Left lobe of liver (tissue), 2 donors: ENCODE data around the gene FAM114A1. TPM values are rescaled to one million over a fixed set of nuclear protein-coding genes. Genes with fewer than 3 reads are reported as not detected.

Source experiments
- ATAC-seq: fragments of 200-7000 bp; cut with Tn5 transposase; one replicate; pipeline ENCODE4 v1.9.1; 2020; ENCODE audit warnings: mild to moderate bottlenecking, moderate library complexity
- DNase-seq: peaks from one replicate; pipeline ENCODE4 v3.0.0-alpha.2; 2020; ENCODE audit warnings: low spot score
- total RNA-seq: library from RNA; stranded (reverse); gene quantifications from one replicate; pipeline ENCODE4 v1.2.1, GENCODE V29; 2021
- donor health status: DM: no; HTN: no; CAD: no; lungs with moderate emphysema.
- donor health status: DM: no; HTN: yes; CAD: no.

The FAM114A1 gene
- 52.6 TPM for total RNA-seq

DNA sequence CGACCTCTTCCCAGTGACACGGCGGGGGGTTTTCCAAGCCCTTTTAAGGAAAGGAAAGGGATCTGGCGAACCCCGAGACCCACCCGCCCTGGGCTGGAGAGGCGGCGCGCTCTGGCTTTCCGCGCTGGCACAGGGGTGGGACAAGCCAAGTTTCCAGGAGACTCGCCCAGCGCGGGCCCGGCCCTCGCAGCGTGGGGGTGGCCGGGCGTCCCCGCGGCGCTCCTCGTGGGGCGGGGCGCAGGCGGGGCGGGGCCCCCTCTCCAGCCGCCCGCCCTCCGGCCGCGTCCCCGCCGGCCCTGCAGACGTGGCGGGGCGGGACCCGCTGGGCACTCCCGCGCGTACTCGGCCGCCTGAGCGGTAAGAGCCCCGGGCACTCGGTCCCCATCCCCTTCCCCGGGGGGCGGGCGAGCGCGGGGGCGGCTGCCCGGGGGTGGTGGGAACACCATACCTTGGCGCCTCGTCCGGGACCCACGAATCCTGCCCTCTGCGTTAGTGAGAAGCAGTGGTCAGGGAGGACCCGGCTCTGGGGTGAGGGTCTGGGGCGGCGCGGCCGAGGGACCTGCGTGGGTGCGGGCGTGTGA lies at the start of gene FAM114A1:
TSS of gene FAM114A1 (plus strand) at position 329 of the 581 bp plus-strand sequence. CDS start 10,273 bp downstream, outside the sequence.
- DNase-seq (peak; percentile 91), ATAC-seq (peak; percentile 89)

DNA sequence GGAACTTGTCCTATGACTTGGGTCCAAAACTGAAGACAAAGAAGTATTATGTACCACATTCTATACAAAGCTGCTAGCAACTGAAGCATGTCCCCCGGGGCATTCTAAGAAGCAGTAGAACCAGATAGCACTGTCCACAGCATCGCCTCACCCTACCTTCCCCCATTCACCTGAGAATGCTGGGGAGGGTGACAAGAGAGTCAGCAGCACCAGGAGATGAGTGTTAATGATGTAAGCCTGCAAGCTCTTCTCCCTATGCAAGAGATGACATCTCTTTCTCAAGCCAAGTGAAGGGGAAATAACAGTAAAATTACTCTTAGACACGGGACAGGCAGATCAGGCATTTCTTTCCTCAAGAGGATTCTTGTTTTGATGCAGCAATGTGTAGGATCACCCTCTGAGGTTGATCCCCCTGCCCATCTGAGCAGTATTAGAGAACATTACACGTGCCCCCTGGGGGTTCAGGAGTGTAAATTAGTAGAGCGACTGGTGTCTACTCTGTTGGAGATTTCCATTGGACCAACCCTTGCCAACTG lies 49.1 kb upstream of the FAM114A1 start:
- no peak for DNase-seq
- no peak for ATAC-seq

DNA sequence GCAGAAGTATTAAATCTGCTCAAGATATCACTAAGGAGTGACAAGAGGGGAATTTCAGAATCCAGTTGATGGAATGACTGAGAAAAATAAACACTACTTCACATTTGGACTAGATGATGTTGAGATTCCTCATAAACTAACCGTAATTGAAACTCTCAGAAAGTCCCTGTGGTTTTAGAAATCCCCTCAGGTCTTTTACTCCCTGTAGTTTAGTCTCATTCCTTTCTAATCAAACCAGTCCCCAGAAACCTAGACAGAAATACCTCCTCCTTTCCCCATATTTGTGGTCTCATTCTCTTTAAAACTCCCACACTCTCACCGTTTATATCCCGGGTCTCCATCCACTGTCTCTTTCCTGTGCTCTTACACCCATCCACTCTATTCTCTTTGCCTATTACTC lies 48.0 kb upstream of the FAM114A1 start:
- DNase-seq (no peak), ATAC-seq (no peak)

DNA sequence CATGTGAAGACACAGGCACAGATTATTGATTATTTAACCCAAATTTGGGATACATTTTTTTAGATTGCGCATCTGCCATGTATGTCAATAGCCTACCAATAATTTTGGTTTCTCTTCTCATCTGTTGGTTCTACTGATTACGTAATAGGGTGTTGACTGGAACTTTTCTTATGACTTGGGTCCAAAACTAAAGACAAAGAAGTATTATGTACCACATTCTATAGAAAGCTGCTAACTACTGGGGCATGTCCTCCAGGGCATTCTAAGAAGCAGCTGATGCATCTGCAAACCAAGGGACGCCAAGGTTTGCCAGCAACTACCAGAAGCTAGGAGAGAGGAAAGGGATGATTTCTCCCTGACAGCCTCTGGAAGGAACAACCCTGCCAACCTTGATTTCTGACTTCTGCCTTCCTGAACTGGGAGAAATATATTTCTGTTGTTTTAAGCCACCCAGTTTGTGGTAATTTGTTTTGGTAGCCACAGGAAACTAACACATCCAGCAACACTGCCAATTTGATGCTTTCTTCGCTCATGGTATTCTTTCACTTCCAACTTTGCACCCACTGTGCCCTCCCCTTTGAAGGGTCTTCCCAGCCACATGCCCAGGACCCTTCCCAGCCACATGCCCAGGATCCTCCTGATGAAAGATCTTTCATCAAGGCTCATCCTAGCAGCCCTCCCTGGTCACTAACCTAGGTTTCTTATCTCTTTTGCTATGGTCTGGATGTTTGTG lies 47.1 kb upstream of the FAM114A1 start:
- no peak for ATAC-seq
- no peak for DNase-seq

DNA sequence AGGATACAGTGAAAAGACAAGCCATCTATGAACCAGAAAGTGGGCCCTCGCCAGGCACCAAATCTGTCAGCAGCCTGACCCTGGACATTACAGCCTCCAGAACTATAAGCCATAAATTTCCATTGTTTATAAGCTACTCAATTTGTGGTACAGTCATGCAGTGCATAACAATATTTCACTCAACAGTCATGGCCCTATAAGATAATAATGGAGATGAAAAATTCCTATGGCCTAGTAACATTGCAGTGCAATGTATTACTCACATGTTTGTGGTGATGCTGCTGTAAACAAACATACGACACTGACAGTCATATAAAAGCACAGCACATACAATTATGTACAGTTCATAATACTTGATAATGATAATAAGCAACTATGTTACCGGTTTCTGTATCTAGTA lies 45.9 kb upstream of the FAM114A1 start:
- no peak for ATAC-seq

DNA sequence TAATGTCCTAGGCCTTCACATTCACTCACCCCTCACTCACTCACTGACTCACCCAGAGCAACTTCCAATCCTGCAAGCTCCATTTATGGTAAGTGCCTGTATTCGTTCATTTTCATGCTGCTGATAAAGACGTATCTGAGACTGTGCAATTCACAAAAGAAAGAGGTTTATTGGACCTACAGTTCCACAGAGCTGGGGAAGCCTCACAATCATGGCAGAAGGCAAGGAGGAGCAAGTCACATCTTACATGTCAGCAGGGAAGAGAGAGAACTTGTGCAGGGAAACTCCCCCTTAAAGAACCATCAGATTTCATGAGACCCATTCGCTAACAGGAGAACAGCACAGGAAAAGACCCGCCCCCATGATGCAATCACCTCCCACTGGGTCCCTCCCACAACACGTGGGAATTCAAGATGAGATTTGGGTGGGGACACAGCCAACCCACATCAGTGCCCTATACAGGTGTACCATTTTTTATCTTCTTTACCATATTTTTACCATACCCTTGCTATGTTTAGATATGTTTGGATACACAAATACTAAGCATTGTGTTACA lies 44.8 kb upstream of the FAM114A1 start:
- ATAC-seq, result no peak

More for the DNA sequence above, 45.9 kb upstream of the FAM114A1 start:
- DNase-seq, result no peak

DNA sequence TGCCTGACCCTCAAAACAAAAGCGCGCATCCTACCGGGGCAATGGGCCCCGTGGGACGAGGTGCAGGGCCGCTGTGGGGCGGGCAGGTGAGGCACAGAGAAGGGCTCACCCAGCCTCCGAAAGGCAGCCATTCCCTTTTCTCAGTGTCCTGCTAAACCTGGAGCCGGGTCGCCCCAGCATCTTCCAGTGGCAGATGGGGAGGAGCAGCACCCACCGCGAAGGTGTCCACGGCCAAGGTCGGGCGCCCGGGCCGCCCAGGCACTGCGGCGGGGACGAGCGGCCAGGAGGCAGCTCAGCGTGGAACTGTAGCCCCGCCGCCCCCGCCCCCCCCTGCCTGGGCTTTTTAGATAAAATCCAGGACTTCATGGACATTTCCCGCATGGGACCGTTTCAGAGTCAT lies 43.8 kb upstream of the FAM114A1 start:
- DNase-seq, result no peak
- no peak for ATAC-seq

More for the DNA sequence above, 44.8 kb upstream of the FAM114A1 start:
- no peak for DNase-seq

DNA sequence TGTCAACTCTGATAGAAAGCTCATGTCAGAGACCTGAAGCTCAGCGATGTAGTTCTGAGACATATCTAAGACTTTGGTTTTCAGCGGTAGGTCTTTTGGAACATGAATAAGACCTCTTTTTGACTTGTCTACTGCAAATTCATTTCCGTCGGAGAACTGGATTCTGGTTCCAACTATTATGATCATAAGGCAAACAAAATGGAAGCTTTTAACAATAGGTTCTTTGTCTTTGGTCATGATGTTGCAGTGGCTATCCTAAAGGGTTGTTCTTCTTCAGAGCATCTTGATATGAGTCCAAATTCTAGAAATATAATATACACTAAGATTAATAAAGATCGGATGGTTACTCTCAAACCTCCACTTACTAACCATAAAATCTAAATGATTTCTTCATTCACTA lies 38.4 kb upstream of the FAM114A1 start:
- DNase-seq (no peak), ATAC-seq (no peak)

DNA sequence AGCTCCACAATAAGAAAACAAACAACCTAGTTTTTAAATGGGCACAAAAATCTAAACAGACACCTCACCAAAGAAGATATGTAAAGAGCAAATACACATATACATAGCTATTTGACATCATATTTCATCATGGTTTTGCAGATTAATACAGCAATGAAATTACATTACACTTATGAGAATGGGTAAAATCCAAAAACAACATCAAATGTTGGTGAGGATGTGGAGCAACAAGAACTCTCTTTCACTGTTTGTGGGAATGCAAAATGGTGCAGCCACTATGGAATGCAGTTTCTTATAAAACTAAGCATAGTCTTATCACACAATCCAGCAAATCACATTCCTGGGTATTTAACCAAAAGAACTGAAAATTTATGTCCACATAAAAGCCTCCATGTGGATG lies 36.0 kb upstream of the FAM114A1 start:
- DNase-seq (no peak), ATAC-seq (no peak)

DNA sequence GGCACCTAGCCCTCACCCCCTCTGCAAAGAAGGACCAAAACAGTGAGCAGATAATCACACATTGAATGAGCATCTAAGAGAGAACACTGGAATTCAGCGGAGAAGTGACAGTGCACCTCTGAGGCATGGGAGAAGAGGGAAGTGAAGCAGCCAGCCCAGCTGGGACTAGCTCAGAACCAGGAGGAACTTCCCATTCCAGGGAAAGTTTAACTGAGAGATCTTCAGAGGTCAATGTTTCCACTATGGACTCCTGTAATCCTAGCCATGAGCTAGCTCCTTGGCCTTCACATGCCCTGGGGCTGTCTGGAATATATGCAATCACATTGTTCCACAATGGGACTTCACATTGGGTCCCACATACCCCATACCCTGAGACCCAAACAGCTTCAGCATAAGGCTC lies 35.4 kb upstream of the FAM114A1 start:
- ATAC-seq, result no peak
- DNase-seq, result no peak

DNA sequence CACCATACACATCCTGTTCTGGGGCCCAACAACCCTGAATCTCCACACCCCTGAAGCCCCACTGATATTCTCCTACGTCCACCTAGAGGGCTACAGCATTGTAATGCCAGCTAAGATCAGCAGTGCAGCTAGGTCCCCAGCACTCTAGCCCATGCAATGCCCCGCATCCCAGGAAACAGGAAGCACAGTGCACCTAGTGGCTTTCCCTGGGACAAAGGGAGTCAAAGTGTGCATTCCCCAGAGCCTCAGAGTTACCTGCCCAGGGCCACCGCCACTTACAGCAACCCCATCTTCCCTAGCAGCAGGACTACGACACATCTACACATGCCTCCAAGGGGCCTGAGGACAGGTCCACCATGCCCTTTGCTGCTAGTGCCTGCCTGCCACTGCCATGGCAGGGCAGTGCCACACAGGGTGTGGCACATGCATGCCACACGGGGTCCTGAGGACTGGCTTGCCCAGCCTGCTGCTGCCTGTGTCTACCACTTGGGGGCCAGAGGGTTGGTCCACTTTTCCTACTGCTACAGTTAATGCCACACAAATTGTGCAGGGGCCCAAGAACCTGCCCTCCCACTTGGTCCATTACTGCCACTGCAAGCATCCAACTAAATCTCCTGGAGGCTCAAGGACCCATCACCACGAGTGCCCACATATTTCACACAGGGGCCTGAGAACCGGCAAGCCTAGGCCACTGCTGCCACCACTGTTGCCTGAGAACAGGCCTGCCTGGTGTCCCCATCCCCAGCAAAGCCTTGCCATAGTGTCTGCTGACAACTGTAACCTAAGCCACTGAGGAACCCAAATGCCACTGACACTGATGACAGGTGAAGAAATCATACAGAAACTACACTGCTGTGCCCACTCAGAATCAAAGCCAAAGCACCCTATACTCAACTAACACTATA lies 34.7 kb upstream of the FAM114A1 start:
- peak; percentile 20 for ATAC-seq
- no peak for DNase-seq

DNA sequence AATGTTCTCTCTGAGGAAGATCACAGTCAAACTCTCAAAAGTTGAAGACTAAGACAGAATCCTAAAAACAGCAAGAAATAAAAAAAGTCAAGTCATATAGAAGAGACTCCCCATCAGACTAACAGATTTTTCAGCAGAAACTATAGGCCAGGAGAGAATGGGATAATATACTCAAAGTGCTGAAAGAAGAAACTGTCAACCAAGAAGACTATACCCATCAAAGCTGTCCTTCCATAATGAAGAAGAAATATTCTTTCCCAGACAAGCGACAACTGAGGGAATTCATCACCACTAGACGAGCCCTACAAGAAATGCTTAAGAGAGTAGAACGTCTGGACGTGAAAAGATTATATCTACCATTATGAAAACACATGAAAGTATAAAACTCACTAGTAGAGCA lies 33.0 kb upstream of the FAM114A1 start:
- no peak for ATAC-seq
- DNase-seq, result no peak

DNA sequence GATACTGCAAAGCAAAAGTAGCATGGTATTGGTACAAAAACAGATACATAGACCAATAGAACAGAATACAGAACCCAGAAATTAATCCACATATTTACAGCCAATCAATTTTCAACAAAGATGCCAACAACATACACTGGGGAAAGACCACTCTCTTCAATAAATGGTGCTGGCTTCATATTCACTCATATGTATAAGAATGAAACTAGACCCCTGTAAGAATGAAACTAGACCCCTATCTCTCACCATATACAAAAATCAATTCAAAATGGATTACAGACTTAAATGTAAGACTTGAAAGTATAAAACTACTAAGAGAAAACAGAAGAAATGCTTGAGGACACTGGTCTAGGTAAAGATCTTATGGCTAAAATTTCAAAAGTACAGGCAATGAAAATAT lies 30.3 kb upstream of the FAM114A1 start:
- ATAC-seq, result no peak
- DNase-seq, result no peak

DNA sequence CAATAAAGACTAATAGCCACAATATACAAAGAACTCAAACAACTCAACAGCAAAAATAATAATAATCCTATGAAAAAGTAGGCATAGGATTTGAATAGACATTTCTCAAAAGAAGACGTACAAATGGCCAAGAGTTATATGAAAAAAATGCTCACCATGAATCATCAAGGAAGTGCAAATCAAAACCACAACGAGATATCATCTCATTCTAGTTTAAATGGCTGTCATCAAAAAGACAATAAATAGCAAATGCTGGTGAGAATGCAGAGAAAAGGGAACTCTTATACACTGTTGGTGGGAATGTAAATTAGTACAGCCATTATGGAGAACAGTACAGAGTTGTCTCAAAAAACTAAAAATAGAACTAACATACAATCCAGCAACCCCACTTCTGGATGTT lies 29.8 kb upstream of the FAM114A1 start:
- DNase-seq (no peak), ATAC-seq (no peak)

DNA sequence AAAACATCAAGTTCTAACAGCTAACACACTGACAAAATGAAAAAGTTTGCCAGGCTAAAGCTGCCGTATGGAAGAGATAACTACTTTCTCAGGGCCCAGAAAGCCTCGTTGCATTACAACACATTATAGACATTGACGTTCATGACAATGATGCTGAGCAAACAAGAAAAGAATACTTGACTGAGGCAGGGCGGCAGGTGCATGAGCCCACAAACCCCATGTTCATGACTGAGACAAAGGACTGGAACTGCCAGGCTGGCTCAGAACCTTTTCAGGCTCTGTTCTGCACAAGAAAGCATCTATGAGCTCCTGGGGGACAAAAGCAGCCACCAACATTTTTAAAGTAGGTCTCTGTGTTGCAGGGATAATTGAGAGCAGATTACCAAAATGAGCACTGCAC lies 24.6 kb upstream of the FAM114A1 start:
- ATAC-seq, result no peak
- DNase-seq, result no peak

DNA sequence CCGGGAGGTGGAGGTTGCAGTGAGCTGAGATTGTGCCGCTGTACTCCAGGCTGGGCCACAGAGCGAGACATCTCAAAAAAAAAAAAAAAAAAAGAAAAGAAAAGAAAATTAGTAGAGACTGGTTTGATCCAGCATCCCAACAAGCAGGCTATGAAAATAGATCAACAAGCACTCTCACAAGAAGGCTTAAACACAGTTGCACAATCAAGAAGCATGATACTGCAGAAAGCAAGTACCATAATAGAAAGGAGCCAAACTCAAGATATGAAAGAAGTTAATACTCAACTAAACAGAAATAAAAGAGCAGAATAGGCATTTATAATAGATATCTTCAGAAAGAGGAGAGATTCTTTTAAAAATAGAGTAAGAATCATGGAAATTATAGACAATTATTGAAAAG lies 21.6 kb upstream of the FAM114A1 start:
- ATAC-seq, result no peak
- DNase-seq, result no peak

DNA sequence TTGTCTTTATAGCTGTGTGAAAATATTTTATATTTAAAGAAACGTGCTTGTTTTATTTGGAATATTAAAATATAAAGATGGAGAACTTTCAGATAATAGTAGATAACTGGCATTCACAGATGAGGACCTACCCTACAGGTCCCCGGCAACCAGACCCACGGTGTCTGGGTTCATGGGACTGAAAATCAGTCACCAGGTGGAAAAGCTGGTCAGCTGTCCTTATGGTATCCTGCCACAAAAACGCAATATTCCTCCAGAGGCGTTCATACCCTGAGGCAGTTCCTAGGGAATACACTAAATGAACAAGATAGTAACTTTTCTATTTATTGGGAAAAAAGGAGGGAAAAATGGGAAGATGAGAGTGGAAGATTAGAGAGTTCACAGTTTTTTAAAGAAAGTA lies 12.1 kb upstream of the FAM114A1 start:
- no peak for DNase-seq
- no peak for ATAC-seq

DNA sequence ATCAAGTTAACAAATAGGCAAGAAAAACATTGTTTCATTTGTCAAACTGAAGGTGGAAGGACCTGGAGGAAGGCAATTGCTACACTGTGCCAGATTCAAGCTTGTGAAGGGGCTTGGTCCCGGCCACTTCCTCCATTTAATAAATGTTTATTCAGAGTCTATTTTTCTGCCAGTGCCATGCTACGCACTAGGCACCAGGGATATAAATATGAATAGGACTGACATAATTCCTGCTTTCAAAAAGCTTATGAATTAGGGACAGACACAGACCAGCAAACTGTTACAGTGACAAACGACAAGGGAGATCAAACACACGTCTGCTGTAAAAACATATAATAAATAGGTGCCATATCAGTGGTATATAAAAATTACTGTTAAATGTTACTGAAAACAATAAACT lies 11.6 kb upstream of the FAM114A1 start:
- ATAC-seq, result peak; percentile 33
- no peak for DNase-seq

DNA sequence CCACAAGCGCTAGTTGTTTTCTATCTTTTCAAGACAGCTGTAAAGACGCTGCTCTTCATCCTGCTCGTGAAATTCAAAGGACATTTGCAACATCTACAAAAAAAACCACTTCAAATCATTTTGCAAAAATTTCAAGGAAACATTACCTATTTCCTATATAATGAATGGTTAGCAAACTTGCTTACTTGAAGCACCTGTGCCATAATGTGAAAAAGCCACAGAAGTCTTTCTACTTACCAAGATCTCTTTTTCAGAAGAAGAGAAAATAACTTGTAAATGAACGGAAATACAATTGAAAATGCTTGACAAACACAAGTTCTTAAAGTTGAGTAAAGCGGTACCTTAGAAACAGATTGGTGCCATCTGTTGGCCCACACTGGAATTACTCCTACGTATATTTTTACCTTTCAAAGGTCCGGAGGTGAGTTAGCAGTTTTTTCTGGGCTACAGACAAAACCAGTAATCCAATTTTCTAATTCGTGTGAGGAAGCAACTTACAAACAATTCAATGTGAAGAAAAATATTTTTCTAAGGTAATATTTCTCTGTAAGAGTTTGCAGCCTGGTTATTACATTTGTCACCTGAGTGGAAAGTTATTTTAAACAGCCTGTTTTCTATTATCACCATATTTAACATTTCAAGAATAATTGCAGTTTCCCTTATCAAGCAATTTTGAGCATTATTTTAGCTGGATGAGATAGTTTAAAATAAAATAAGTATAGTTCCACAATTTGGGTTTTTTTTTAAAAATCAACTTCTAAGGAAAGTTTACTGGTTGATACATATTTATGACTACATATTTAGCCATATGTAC lies 10.9 kb upstream of the FAM114A1 start, which contains the start of gene TLR6:
TSS of gene TLR6 (minus strand) at position 294 of the 814 bp plus-strand sequence. CDS start 27,344 bp downstream, outside the sequence.
- DNase-seq (peak; percentile 58), ATAC-seq (peak; percentile 90)
